Measurements from ENCODE around the gene FRMD4A.

DNA sequence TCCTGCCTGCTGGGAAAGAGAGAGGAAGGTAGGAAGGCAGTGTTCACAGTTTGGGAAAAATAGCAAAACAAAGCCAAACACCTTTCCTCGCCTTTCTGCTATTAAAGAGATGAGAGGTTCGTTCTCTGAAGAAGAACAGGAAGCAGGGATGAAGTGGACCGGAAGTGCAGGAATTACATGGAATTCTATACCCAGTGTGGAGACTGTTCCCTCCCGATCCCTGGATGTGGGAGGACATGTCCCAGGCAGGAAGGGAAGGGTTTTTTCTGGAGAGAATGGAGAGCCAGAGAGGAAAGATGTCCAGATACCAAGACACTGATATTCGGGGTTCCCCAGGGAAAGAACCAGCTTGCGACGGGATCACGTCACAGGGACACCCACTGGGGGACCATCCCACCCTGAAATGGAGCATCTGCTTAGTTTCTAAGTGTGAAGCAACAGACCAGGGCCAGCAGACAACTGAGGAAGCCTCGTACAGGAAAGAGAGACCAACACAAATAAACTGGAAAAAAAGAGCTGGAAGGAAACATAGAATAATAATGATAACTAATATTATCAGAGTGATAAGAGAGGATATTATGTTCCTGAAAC lies 556.3 kb downstream of the FRMD4A start:
- TF ChIP-seq, protein P1, sequence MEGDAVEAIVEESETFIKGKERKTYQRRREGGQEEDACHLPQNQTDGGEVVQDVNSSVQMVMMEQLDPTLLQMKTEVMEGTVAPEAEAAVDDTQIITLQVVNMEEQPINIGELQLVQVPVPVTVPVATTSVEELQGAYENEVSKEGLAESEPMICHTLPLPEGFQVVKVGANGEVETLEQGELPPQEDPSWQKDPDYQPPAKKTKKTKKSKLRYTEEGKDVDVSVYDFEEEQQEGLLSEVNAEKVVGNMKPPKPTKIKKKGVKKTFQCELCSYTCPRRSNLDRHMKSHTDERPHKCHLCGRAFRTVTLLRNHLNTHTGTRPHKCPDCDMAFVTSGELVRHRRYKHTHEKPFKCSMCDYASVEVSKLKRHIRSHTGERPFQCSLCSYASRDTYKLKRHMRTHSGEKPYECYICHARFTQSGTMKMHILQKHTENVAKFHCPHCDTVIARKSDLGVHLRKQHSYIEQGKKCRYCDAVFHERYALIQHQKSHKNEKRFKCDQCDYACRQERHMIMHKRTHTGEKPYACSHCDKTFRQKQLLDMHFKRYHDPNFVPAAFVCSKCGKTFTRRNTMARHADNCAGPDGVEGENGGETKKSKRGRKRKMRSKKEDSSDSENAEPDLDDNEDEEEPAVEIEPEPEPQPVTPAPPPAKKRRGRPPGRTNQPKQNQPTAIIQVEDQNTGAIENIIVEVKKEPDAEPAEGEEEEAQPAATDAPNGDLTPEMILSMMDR (IDR thresholded peaks at IDR 0.05; ENCODE audit: insufficient read depth, low read length, poor library complexity, severe bottlenecking), result no peak
- no peak for TF ChIP-seq EZH2phosphoT487 (conservative IDR thresholded peaks at IDR 0.05; ENCODE audit: low read length)

All from SU-DHL-6 (cell line).